ENCODE results near the gene PELI1.
"Not testable (repeated sequence)": the region's sequence is repeated elsewhere in the genome, so short reads cannot be mapped to it uniquely, and the experiment has no call there.

Gene PELI1

DNA sequence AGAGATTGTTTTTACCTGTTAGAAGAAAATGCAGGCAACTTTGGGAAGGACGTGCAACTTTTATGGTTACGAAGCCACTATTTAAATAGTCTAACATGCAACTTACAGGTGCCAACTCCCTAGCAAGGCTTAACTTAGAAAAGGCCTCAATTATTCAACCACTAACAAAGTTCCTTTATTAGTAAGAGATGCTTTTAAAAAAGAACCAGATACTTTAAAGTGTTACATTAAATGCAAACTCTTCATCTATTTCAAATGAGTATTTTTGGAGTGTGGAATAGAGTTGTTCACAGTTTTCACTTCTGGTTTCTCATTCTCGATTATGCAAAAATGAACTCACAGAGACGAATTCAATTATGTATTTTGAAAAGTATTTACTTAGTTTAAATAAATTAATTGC is 51.7 kb downstream of the PELI1 start:
- TF ChIP-seq, protein P1, sequence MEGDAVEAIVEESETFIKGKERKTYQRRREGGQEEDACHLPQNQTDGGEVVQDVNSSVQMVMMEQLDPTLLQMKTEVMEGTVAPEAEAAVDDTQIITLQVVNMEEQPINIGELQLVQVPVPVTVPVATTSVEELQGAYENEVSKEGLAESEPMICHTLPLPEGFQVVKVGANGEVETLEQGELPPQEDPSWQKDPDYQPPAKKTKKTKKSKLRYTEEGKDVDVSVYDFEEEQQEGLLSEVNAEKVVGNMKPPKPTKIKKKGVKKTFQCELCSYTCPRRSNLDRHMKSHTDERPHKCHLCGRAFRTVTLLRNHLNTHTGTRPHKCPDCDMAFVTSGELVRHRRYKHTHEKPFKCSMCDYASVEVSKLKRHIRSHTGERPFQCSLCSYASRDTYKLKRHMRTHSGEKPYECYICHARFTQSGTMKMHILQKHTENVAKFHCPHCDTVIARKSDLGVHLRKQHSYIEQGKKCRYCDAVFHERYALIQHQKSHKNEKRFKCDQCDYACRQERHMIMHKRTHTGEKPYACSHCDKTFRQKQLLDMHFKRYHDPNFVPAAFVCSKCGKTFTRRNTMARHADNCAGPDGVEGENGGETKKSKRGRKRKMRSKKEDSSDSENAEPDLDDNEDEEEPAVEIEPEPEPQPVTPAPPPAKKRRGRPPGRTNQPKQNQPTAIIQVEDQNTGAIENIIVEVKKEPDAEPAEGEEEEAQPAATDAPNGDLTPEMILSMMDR (IDR thresholded peaks at IDR 0.05; ENCODE audit: insufficient read depth, low read depth, low read length, missing control alignments): no peak
- peak; percentile 72 for DNase-seq (ENCODE audit: low read depth)
- H3K4me3 ChIP-seq (ENCODE audit: low read depth, low read length): peak overlapping the region; percentile 31

GRCh38 chr2:64090264-64090663 is 54.0 kb downstream of the PELI1 start:
- TF ChIP-seq, protein P1 (IDR thresholded peaks at IDR 0.05; ENCODE audit: insufficient read depth, low read depth, low read length, missing control alignments): no peak
- H3K4me3 ChIP-seq (ENCODE audit: low read depth, low read length): no peak overlapping the region
- no peak for DNase-seq (ENCODE audit: low read depth)

DNA sequence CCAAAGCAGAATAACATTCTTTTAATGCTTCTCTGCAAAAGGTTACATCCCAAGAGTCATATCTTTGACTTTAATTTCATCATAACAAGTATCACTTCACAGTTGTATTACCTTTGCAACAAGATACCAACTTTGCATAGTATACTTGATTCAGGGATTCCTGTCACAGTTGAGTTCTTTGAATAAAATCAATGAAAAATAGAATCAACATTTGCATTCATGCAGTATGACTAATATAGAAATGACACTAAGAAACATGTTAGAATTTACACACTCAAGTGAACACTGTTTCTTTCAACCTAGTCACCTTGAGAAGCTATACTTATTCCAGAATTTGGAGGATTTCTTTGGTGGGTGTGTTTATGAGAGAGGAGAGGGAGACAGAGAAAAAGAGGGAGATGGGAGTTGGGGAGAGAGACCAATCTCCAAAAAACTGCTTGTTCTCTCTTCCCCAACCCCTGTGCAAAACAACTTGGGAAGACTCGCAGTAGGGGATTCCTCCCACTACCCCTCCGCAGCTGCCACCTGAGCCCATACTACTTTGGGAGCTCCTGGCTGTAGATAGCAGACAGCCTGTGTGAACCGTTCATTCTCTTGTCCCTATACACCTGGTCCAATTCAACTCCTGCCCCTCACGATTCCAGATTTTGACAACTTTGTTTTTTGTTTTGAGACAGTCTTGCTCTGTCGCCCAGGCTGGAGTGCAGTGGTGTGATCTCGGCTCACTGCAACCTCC is 57.7 kb downstream of the PELI1 start:
- H3K4me3 ChIP-seq (ENCODE audit: low read depth, low read length): no peak overlapping the region
- TF ChIP-seq, protein P1 (IDR thresholded peaks at IDR 0.05; ENCODE audit: insufficient read depth, low read depth, low read length, missing control alignments): no peak
- DNase-seq (ENCODE audit: low read depth): no peak

- TF ChIP-seq, protein P1 (IDR thresholded peaks at IDR 0.05; ENCODE audit: insufficient read depth, low read depth, low read length, missing control alignments): no peak
- no peak overlapping the region for H3K4me3 ChIP-seq (ENCODE audit: low read depth, low read length)
- DNase-seq (ENCODE audit: low read depth): no peak
These were observed 58.3 kb downstream of the PELI1 start for GRCh38 chr2:64085936-64086335.

GRCh38 chr2:64081046-64081445 is 63.2 kb downstream of the PELI1 start:
- TF ChIP-seq, protein P1 (IDR thresholded peaks at IDR 0.05; ENCODE audit: insufficient read depth, low read depth, low read length, missing control alignments): no peak
- H3K4me3 ChIP-seq (ENCODE audit: low read depth, low read length): no peak overlapping the region

GRCh38 chr2:64080179-64080578 is 64.0 kb downstream of the PELI1 start:
- TF ChIP-seq, protein P1 (IDR thresholded peaks at IDR 0.05; ENCODE audit: insufficient read depth, low read depth, low read length, missing control alignments): no peak
- no peak overlapping the region for H3K4me3 ChIP-seq (ENCODE audit: low read depth, low read length)
- no peak for DNase-seq (ENCODE audit: low read depth)

More at GRCh38 chr2:64081046-64081445, 63.2 kb downstream of the PELI1 start:
- DNase-seq (ENCODE audit: low read depth): no peak

GRCh38 chr2:64079688-64080087 is 64.5 kb downstream of the PELI1 start:
- DNase-seq (ENCODE audit: low read depth): not testable (repeated sequence)

GRCh38 chr2:64076828-64077227 is 67.4 kb downstream of the PELI1 start:
- DNase-seq (ENCODE audit: low read depth); H3K4me3 ChIP-seq (ENCODE audit: low read depth, low read length): not testable (repeated sequence)

More at GRCh38 chr2:64079688-64080087, 64.5 kb downstream of the PELI1 start:
- not testable (repeated sequence) for H3K4me3 ChIP-seq (ENCODE audit: low read depth, low read length)

DNA sequence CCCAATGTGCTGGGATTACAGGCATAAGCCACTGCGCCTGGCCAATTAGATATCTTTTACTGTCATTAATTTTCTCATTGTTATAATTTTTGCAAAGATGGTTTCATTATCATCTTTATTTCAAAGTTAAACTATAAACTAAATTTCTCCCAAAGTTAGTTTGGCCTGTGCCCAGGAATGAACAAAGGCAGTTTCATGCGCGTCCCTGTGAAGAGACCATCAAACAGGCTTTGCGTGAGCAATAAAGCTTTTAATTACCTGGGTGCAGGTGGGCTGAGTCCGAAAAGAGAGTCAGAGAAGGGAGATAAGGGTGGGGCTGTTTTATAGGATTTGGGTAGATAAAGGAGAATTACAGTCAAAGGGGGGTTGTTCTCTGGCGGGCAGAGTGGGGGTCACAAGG is 69.6 kb downstream of the PELI1 start:
- not testable (repeated sequence) for DNase-seq (ENCODE audit: low read depth); H3K4me3 ChIP-seq (ENCODE audit: low read depth, low read length)

All from GM12865 (cell line).